BLaER1 (cell line): ENCODE measurements around the gene CCDC158.
A peak's percentile ranks its signal among the peaks of the same experiment; 100 is the strongest.

Experiments
- H3K27ac ChIP-seq: shearing (Covaris generic); formaldehyde crosslinking; 2 replicates; pipeline ENCODE4 v1.8.1; 2022
- H3K27me3 ChIP-seq: shearing (Covaris generic); formaldehyde crosslinking; 2 replicates; pipeline ENCODE4 v1.8.1; 2022
- H3K36me3 ChIP-seq: shearing (Covaris generic); formaldehyde crosslinking; 2 replicates; pipeline ENCODE4 v1.8.1; 2022
- H3K4me1 ChIP-seq: shearing (Covaris generic); formaldehyde crosslinking; 2 replicates; pipeline ENCODE4 v1.8.1; 2022
- H3K4me2 ChIP-seq: shearing (Covaris generic); formaldehyde crosslinking; 2 replicates; pipeline ENCODE4 v1.8.1; 2022
- H3K4me3 ChIP-seq: shearing (Covaris generic); formaldehyde crosslinking; 2 replicates; pipeline ENCODE4 v1.8.1; 2022
- H3K9ac ChIP-seq: shearing (Covaris generic); formaldehyde crosslinking; 2 replicates; pipeline ENCODE4 v1.8.1; 2022
- H3K9me3 ChIP-seq: shearing (Covaris generic); formaldehyde crosslinking; 2 replicates; pipeline ENCODE4 v1.8.1; 2022
- H4K20me1 ChIP-seq: shearing (Covaris generic); formaldehyde crosslinking; 2 replicates; pipeline ENCODE4 v1.8.1; 2022
- Cebpa-rat ChIP-seq: shearing (Covaris generic); IDR thresholded peaks from 2 replicates; pipeline ENCODE4 v1.8.1; 2022

Gene CCDC158

DNA sequence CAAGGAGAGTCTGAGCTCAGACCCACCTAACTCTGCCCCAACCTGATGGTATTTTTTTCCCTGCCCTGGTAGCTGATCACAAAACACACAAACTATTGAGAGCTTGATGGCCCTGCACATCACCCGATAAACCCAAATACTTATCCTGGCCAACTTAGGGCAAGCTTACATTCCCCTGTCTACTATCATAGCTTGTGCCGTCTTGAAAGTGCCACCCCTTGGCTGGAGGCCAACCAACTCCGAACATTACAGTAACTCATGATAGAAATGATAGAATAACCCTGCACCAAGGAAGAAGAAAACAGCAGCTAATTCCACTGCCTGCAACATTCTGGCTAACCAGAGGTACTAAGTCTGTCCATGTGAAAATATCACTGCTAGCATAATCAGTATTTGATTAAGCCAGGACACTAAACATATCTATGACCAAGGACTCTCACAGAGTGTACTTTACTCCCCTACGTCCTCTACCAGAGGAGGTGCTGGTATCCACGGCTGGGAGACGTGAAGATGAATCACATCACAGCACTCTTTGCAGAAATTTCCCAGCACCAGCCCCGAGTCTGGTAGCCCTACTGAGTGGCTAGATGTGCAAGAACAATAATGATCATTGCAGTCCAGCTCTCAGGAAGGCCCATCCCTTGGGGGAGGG lies 105.5 kb downstream of the CCDC158 start:
- no peak overlapping the region for H3K4me2 ChIP-seq
- no peaks in the 10 kb centered on the region for H3K27me3 ChIP-seq
- peaks cover 34% of the 10 kb centered on the region for H3K9me3 ChIP-seq
- no peak overlapping the region for H3K27ac ChIP-seq
- no peak overlapping the region for H3K9ac ChIP-seq
- no peak for TF ChIP-seq Cebpa-rat
- no peaks in the 10 kb centered on the region for H3K4me1 ChIP-seq
- H3K4me3 ChIP-seq: no peak overlapping the region
- H3K36me3 ChIP-seq: no peaks in the 10 kb centered on the region
- H4K20me1 ChIP-seq: no peaks in the 10 kb centered on the region

DNA sequence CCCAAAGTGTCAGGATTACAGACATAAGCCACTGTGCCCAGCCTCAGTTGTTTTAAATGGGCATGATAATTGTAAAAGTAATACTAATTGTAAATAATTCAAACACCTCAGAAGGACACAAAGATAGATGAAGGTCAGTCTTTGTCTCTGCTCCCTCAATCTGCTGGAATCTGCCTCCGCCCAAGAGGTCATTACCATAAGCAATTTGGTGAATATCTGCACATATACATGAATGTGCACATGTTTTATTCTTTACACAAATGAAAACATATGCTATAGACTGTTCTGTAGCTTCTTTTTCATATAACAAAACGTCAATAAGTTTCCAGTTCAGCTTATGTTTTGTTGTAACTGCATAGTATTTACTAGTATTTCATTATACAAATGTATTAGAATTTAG lies 107.4 kb downstream of the CCDC158 start:
- H3K36me3 ChIP-seq: no peaks in the 10 kb centered on the region
- H3K4me2 ChIP-seq: no peak overlapping the region
- no peak overlapping the region for H3K27ac ChIP-seq
- no peaks in the 10 kb centered on the region for H3K27me3 ChIP-seq
- no peak overlapping the region for H3K9ac ChIP-seq
- peaks cover 26% of the 10 kb centered on the region for H3K9me3 ChIP-seq
- no peak overlapping the region for H3K4me3 ChIP-seq
- H3K4me1 ChIP-seq: no peaks in the 10 kb centered on the region
- no peaks in the 10 kb centered on the region for H4K20me1 ChIP-seq
- TF ChIP-seq Cebpa-rat: no peak

DNA sequence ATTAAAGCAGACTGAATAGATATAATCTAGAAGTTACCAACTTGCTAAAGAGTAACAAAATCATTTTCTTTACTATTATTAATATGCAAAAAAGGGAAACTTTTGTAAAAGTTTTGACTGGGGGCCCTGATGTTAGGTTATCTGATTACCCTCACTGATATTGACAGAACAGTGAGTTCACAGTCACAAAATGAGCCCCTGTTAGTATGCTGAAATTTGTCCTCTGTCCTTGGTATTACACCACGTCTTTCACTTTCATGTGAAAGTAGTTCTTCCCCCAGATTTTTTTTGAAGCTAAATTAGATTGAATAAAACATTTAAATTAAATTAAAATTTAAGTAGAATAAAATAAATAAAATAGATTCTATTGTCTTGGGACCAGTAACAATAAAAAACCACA lies 108.5 kb downstream of the CCDC158 start:
- no peak overlapping the region for H3K4me3 ChIP-seq
- peaks cover 25% of the 10 kb centered on the region for H3K9me3 ChIP-seq
- no peaks in the 10 kb centered on the region for H3K4me1 ChIP-seq
- H3K36me3 ChIP-seq: no peaks in the 10 kb centered on the region
- H4K20me1 ChIP-seq: no peaks in the 10 kb centered on the region
- H3K4me2 ChIP-seq: no peak overlapping the region
- TF ChIP-seq Cebpa-rat: no peak
- no peaks in the 10 kb centered on the region for H3K27me3 ChIP-seq
- H3K27ac ChIP-seq: no peak overlapping the region
- no peak overlapping the region for H3K9ac ChIP-seq

DNA sequence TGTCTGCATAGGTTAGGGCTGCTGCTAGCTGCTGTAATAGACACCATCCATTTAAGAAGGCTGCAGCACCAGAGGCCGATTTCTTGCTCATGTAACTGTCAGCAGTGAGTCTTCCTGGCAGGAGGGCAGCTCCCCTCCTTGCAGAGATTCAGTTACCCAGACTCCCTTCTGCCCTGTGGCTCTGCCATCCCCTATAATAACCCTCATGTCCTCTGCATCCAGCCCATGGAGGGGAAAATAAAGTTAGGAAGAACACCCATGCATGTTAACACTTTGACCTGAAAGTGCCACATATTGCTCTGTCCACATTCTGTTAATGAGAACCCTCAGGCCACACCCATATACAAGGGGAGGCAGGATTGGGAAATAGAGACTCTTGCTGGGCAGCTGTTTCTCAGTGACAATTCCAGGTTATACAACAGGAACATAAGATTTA lies 109.0 kb downstream of the CCDC158 start:
- Histone ChIP-seq H3K27me3 (no peaks in the 10 kb centered on the region), H3K4me2 (no peak overlapping the region), H3K9ac (no peak overlapping the region), H3K36me3 (no peaks in the 10 kb centered on the region), H3K27ac (no peak overlapping the region), H3K9me3 (peaks cover 24% of the 10 kb centered on the region), H4K20me1 (no peaks in the 10 kb centered on the region), H3K4me3 (no peak overlapping the region), H3K4me1 (no peaks in the 10 kb centered on the region)
- no peak for TF ChIP-seq Cebpa-rat

DNA sequence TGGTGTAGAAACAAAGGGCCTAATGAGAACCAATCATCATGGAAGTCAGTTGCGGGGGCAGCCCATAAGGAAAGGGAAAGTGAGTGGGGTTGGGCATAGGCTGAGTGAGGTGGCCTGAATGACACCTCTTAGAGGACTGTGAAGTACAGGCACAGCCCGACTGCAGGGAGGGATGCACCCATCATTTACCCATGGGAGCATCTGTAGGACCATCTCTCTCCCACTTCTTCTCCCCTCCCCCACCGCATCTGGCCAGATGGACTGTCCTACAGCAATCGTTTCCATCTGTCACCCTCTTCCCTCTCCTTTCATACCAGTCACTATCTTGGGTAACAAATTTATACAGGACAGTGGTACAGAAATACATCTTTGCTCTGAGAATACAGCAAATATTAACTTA lies 110.3 kb downstream of the CCDC158 start:
- no peak overlapping the region for H3K27ac ChIP-seq
- H3K4me1 ChIP-seq: peaks cover under 1% of the 10 kb centered on the region; the same call in 1 of the 2 replicates
- H3K27me3 ChIP-seq: no peaks in the 10 kb centered on the region
- no peaks in the 10 kb centered on the region for H4K20me1 ChIP-seq
- H3K4me3 ChIP-seq: no peak overlapping the region
- TF ChIP-seq Cebpa-rat: no peak
- H3K4me2 ChIP-seq: no peak overlapping the region
- no peaks in the 10 kb centered on the region for H3K36me3 ChIP-seq
- peaks cover 25% of the 10 kb centered on the region for H3K9me3 ChIP-seq
- no peak overlapping the region for H3K9ac ChIP-seq

DNA sequence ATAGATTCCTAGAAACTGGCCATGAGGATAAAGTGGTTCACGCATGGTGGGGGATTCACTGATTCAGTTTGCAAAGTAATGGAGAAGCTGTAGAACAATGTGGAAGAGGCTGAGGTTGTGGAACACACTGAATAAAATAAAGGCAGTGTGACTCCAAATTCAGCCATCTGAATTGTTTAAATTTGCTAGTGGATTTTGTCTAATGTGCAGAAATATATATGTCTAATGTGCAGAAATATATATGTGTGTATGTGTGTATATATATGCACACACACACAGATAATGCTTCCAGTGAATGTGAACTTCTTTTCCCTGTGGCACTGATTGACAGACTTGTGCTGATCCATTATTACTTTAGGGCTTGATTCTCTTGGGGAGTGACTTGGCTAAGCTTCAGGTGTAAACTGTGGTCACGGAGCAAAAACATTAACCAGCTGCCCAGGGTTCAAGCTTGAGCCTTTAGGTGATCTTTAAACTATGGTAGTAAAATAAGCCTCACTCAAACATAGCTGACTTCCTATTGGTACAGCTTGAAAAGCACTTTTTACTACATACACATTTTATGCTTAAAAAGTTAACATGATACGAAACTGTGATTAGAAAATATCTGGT lies 110.9 kb downstream of the CCDC158 start:
- no peak overlapping the region for H3K27ac ChIP-seq
- H3K9me3 ChIP-seq: peaks cover 18% of the 10 kb centered on the region
- no peaks in the 10 kb centered on the region for H3K36me3 ChIP-seq
- H3K9ac ChIP-seq: no peak overlapping the region
- no peaks in the 10 kb centered on the region for H4K20me1 ChIP-seq
- TF ChIP-seq Cebpa-rat: no peak
- no peak overlapping the region for H3K4me3 ChIP-seq
- H3K4me2 ChIP-seq: no peak overlapping the region
- no peaks in the 10 kb centered on the region for H3K27me3 ChIP-seq
- peaks cover 6% of the 10 kb centered on the region for H3K4me1 ChIP-seq

DNA sequence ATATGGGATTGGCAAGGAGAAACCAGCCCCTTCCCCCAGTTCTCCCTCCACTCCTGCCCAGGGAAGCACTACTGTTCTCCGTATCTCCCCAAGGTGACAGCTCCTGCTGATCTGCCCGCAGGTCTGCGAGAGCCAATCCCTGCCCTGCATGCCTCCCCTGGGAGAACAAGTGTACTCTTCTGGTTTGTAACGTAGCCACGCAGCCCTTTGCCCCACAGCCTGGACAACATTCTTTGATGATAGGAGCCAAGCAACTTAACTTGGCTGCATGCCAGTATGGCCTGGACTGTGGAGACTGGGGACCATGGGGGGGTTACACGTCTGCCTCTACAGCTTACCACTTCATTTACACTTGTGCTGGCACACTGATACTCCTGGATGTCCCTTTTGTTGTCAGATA lies 112.4 kb downstream of the CCDC158 start:
- H3K36me3 ChIP-seq: no peaks in the 10 kb centered on the region
- no peak for TF ChIP-seq Cebpa-rat
- no peaks in the 10 kb centered on the region for H4K20me1 ChIP-seq
- no peak overlapping the region for H3K4me2 ChIP-seq
- no peak overlapping the region for H3K27ac ChIP-seq
- no peaks in the 10 kb centered on the region for H3K27me3 ChIP-seq
- H3K4me1 ChIP-seq: peaks cover 13% of the 10 kb centered on the region
- H3K4me3 ChIP-seq: no peak overlapping the region
- H3K9ac ChIP-seq: no peak overlapping the region
- H3K9me3 ChIP-seq: peaks cover 16% of the 10 kb centered on the region

DNA sequence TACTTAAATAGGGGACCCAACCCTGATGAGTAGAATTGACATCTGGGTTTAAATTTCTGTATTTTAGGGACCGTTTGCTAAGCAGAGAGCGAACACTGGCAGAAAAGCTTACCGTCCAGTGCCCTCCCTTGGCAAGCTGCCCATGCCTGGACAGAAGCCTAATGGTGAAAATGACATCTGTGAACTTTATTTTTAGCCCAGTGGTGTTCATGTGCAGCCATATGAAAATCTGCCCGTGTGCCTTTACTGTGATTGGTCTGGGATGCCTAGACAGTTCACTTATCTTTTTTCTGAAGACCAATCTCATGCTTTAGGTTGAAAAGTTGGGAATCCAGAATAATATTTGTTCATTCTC lies 113.3 kb downstream of the CCDC158 start:
- H4K20me1 ChIP-seq: no peaks in the 10 kb centered on the region
- peaks cover 13% of the 10 kb centered on the region for H3K4me1 ChIP-seq
- no peak overlapping the region for H3K27ac ChIP-seq
- no peaks in the 10 kb centered on the region for H3K27me3 ChIP-seq
- H3K4me3 ChIP-seq: no peak overlapping the region
- H3K9me3 ChIP-seq: peaks cover 16% of the 10 kb centered on the region
- H3K9ac ChIP-seq: no peak overlapping the region
- TF ChIP-seq Cebpa-rat: no peak
- peak overlapping the region; percentile 69 for H3K4me2 ChIP-seq
- H3K36me3 ChIP-seq: no peaks in the 10 kb centered on the region

DNA sequence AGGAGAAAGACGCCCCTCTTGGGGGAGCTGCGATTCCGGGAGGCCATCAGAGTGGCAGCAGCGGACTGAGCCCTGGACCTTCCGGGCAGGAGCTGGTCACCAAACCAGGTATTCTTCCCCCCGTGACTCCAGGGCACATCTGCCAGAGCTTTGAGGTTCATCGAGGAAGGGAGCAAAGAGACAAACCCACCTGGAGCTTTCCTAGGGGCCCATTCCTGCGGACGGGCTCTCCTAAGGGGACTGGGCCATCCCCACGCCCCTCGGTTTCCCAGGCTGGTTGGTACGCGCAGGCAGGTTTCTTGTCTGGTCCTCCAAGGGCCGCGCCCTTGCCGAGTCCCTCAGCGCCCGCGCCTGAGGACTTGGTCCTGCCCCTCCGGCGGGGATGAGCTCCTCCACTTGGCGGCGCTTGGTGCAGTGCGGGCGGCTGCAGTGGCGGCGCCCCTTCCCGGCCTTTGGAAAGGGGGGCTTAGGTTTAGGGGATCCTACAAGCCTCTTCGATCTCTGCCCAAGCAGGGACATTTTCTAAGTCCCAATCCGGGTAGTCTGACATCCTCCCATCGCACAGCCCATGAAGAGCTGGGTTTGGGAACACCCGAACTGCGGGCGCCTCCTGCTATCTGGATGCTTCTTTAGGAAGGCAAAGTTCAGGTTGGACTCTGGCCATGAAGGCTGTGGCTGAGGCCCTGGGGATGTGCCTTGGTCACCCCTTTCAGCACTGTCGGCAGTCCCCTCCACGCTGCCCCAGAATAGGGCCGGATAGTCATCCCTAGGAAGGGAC lies 113.9 kb downstream of the CCDC158 start:
- Histone ChIP-seq H3K27ac (no peak overlapping the region), H3K9me3 (peaks cover 16% of the 10 kb centered on the region), H3K27me3 (no peaks in the 10 kb centered on the region), H3K4me1 (peaks cover 13% of the 10 kb centered on the region), H3K4me3 (peak overlapping the region; percentile 76), H3K4me2 (peak overlapping the region; percentile 69), H3K36me3 (no peaks in the 10 kb centered on the region), H3K9ac (peak overlapping the region; percentile 69), H4K20me1 (no peaks in the 10 kb centered on the region)
- TF ChIP-seq Cebpa-rat: no peak
